ENCODE measurements around the gene NHERF1.

- TF ChIP-seq MYC (IDR thresholded peaks at IDR 0.05; ENCODE audit: low read depth, low read length) (no peak), CTCF (IDR thresholded peaks at IDR 0.05; ENCODE audit: extremely low read depth in 1 of 2, insufficient read depth in 1 of 2, low read depth in 1 of 2, low read length in 2 of 2) (no peak)
These were observed 13.5 kb downstream of the NHERF1 start for GRCh38 chr17:74761931-74762330.
